MM.1S (cell line): ENCODE measurements around the gene RMND1.
"Not testable (repeated sequence)": the region's sequence is repeated elsewhere in the genome, so short reads cannot be mapped to it uniquely, and the experiment has no call there.

ENCODE experiments used
- DNase-seq: peaks from one replicate; pipeline ENCODE4 v3.0.0-alpha.2; 2015
- H2AFZ ChIP-seq: fragments of 300-600 bp; sonication (generic); 2 replicates; pipeline ENCODE4 v1.6.0; 2016; ENCODE audit warnings: antibody characterized with exemption, low read length
- H3F3A ChIP-seq: fragments of 300-600 bp; sonication (generic); 2 replicates; pipeline ENCODE4 v1.6.1; 2016; ENCODE audit warnings: mild to moderate bottlenecking, antibody characterized with exemption, low read length, moderate library complexity, mixed read lengths; ENCODE audit not compliant: insufficient read depth
- H3K27ac ChIP-seq: fragments of 300-600 bp; sonication (generic); 2 replicates; pipeline ENCODE4 v1.5.1; 2016; ENCODE audit warnings: mild to moderate bottlenecking, low read length
- H3K27me3 ChIP-seq: fragments of 300-600 bp; sonication (generic); replicated peaks from 2 replicates; pipeline ENCODE4 v1.6.0; 2016; ENCODE audit warnings: low read length; ENCODE audit not compliant: insufficient read depth
- H3K36me3 ChIP-seq: fragments of 300-600 bp; sonication (generic); replicated peaks from 2 replicates; pipeline ENCODE4 v1.6.1; 2016; ENCODE audit warnings: mild to moderate bottlenecking, low read length, mixed read lengths; ENCODE audit not compliant: insufficient read depth
- H3K4me1 ChIP-seq: fragments of 300-600 bp; sonication (generic); 2 replicates; pipeline ENCODE4 v1.6.1; 2016; ENCODE audit warnings: low read length, mixed read lengths
- H3K4me2 ChIP-seq: fragments of 300-600 bp; sonication (generic); 2 replicates; pipeline ENCODE4 v1.6.0; 2016; ENCODE audit warnings: low read depth, low read length
- H3K4me3 ChIP-seq: fragments of 300-600 bp; sonication (generic); 2 replicates; pipeline ENCODE4 v1.5.1; 2016; ENCODE audit warnings: low read length, mixed read lengths
- H3K79me2 ChIP-seq: fragments of 300-600 bp; sonication (generic); 2 replicates; pipeline ENCODE4 v1.6.1; 2016; ENCODE audit warnings: mixed run types, low read length, mixed read lengths
- H3K9ac ChIP-seq: fragments of 300-600 bp; sonication (generic); 2 replicates; pipeline ENCODE4 v1.6.1; 2016; ENCODE audit warnings: low read length, mixed read lengths
- H3K9me2 ChIP-seq: fragments of 300-600 bp; sonication (generic); replicated peaks from 2 replicates; pipeline ENCODE4 v1.6.1; 2016; ENCODE audit warnings: mild to moderate bottlenecking, low read length, mixed read lengths; ENCODE audit not compliant: insufficient read depth
- H3K9me3 ChIP-seq: fragments of 300-600 bp; sonication (generic); replicated peaks from 2 replicates; pipeline ENCODE4 v1.6.1; 2016; ENCODE audit warnings: mild to moderate bottlenecking, low read length, mixed read lengths; ENCODE audit not compliant: insufficient read depth
- H4K20me1 ChIP-seq: fragments of 300-600 bp; sonication (generic); 2 replicates; pipeline ENCODE4 v1.6.1; 2016; ENCODE audit warnings: mild to moderate bottlenecking, low read length, moderate library complexity, mixed read lengths; ENCODE audit not compliant: insufficient read depth
- EZH2 ChIP-seq: fragments of 300-600 bp; sonication (generic); optimal IDR thresholded peaks from 2 replicates; pipeline ENCODE3; 2017; ENCODE audit warnings: low read depth, mild to moderate bottlenecking, antibody characterized with exemption, low read length, mixed read lengths
- EZH2phosphoT487 ChIP-seq: fragments of 300-600 bp; sonication (generic); IDR thresholded peaks from 2 replicates; pipeline ENCODE4 v1.6.1; 2018; ENCODE audit warnings: antibody characterized with exemption, low read length
- TF ChIP-seq, protein P1 (sequence below): fragments of 300-600 bp; sonication (generic); IDR thresholded peaks from 2 replicates; pipeline ENCODE4 v1.5.1; 2016; ENCODE audit warnings: antibody characterized with exemption, low read length, mixed read lengths

Gene RMND1

DNA sequence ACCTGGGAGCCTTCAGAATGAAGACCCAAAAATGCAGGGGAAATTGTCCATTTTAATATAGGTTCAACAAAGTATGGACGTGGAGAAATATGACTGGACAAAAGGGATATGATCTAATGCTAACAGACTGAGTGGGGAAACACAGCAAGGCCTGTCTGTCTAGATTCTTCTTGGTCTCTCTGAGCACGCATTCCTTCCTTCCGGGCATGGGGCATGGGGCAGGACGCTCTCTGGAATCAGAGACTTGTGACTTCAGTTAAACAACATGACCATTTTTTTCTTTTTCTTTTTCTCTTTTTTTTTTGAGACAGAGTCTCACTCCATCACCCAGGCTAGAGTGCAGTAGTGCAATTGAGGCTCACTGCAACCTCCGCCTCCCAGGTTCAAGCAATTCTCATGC is 92.4 kb downstream of the RMND1 start:
- Histone ChIP-seq H3K4me3 (no peak overlapping the region), H3K36me3 (no peaks in the 10 kb centered on the region), H3K4me2 (no peak overlapping the region), H3K9me3 (no peaks in the 10 kb centered on the region), H3K27ac (no peak overlapping the region), H3K9ac (no peak overlapping the region), H3K4me1 (no peaks in the 10 kb centered on the region), H4K20me1 (no peaks in the 10 kb centered on the region), H2AFZ (no peak overlapping the region), H3K79me2 (no peaks in the 10 kb centered on the region), H3K27me3 (no peaks in the 10 kb centered on the region), H3K9me2 (no peaks in the 10 kb centered on the region), H3F3A (no peaks in the 10 kb centered on the region)
- TF ChIP-seq EZH2phosphoT487 = no peak
- TF ChIP-seq, protein P1, sequence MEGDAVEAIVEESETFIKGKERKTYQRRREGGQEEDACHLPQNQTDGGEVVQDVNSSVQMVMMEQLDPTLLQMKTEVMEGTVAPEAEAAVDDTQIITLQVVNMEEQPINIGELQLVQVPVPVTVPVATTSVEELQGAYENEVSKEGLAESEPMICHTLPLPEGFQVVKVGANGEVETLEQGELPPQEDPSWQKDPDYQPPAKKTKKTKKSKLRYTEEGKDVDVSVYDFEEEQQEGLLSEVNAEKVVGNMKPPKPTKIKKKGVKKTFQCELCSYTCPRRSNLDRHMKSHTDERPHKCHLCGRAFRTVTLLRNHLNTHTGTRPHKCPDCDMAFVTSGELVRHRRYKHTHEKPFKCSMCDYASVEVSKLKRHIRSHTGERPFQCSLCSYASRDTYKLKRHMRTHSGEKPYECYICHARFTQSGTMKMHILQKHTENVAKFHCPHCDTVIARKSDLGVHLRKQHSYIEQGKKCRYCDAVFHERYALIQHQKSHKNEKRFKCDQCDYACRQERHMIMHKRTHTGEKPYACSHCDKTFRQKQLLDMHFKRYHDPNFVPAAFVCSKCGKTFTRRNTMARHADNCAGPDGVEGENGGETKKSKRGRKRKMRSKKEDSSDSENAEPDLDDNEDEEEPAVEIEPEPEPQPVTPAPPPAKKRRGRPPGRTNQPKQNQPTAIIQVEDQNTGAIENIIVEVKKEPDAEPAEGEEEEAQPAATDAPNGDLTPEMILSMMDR = no peak
- TF ChIP-seq EZH2 = no peak
- no peak for DNase-seq

DNA sequence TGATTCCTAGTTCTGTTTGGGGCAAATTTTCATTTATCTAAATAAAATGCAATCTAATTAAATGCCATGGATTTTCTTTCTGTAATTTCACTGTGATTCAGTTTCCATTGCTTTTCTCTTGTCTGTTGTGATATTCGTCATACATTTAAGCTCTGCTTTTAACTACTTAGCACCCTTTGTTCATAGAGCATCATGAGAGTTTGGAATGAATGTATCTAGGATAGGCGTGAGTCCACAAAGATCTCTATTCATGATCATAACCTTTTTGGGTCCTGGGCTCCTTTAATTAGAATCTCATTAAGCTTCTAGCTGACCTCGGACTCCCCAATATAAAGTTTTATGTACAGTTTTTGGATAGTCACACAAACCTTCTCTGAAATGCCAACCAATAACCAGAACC is 93.5 kb downstream of the RMND1 start:
- no peaks in the 10 kb centered on the region for H3K36me3 ChIP-seq
- H3K27me3 ChIP-seq = no peaks in the 10 kb centered on the region
- no peaks in the 10 kb centered on the region for H3K9me2 ChIP-seq
- no peak overlapping the region for H3K9ac ChIP-seq
- H3K79me2 ChIP-seq = no peaks in the 10 kb centered on the region
- no peak overlapping the region for H3K4me2 ChIP-seq
- no peak overlapping the region for H3K4me3 ChIP-seq
- TF ChIP-seq EZH2phosphoT487 = no peak
- no peak for TF ChIP-seq EZH2
- TF ChIP-seq, protein P1 = no peak
- H3K9me3 ChIP-seq = no peaks in the 10 kb centered on the region
- H3F3A ChIP-seq = no peaks in the 10 kb centered on the region
- no peaks in the 10 kb centered on the region for H3K4me1 ChIP-seq
- no peak overlapping the region for H2AFZ ChIP-seq
- H3K27ac ChIP-seq = no peak overlapping the region
- no peaks in the 10 kb centered on the region for H4K20me1 ChIP-seq
- no peak for DNase-seq

DNA sequence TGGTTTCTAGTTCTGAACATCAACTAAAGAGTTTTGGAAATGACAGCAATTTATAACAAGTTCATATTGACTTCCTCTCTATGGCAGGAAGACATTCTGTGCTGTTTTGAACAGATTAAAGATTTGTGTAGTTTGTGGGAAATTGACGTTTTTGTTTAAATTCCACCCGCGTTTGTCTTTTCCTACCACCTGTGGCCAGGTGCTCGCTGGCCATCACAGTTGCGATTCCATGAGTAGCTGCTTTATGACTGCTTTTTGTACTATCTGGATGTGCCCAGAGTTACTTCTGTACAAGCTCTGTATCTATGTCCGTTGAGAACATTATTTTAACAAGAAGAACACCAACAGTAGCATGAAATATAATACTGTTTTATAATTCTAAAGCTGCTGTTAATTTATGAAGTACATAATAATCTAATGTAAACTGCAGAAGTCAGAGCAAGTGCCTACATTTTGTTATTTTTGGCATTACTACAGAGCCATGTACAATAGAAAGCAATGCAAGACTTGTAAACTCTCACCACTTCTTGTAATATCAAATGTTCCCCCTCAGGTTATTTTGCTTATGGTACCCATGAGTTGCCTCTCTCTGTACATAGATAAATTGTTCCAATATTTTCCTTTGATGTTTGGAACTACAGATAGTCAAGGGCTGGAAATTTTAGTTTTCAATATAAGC is 94.0 kb downstream of the RMND1 start:
- DNase-seq = no peak
- Histone ChIP-seq H2AFZ (no peak overlapping the region), H3F3A (no peaks in the 10 kb centered on the region), H3K4me3 (no peak overlapping the region), H3K9ac (no peak overlapping the region), H3K9me3 (no peaks in the 10 kb centered on the region), H3K27ac (no peak overlapping the region), H3K79me2 (no peaks in the 10 kb centered on the region), H3K9me2 (no peaks in the 10 kb centered on the region), H4K20me1 (no peaks in the 10 kb centered on the region), H3K27me3 (no peaks in the 10 kb centered on the region), H3K4me1 (no peaks in the 10 kb centered on the region), H3K4me2 (no peak overlapping the region), H3K36me3 (no peaks in the 10 kb centered on the region)
- TF ChIP-seq EZH2 (no peak), EZH2phosphoT487 (no peak)
- TF ChIP-seq, protein P1 = no peak

DNA sequence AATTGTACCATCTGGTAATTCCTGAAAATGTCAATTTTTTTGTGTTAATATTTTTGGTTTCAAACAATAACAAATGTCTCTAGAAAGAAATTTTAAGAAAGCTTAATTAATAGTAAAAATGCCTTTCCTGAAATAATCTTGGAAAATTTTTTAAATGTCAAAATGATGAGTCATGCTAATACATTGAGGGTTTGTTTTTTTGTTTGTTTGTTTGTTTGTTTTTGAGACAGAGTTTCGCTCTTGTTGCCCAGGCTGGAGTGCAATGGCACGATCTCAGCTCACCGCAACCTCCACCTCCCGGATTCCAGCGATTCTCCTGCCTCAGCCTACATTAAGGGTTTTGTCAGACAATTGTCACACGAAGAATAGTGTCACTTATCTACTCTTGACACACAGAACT is 94.9 kb downstream of the RMND1 start:
- H3K79me2 ChIP-seq, H3F3A ChIP-seq, H3K4me1 ChIP-seq, H4K20me1 ChIP-seq, H3K9me2 ChIP-seq, H3K36me3 ChIP-seq, H3K27me3 ChIP-seq, DNase-seq, H3K27ac ChIP-seq, H3K4me3 ChIP-seq, H3K9me3 ChIP-seq, H3K4me2 ChIP-seq, H3K9ac ChIP-seq, H2AFZ ChIP-seq: not testable (repeated sequence)
